Cardiac fibroblast (primary cell): ENCODE results near the gene DIP2C.

Experiments used
- DNase-seq, 2 donors: peaks; one replicate each; pipeline versions ENCODE4 v3.0.0 to v3.0.0-alpha.2; 2010; ENCODE audit warnings: low read depth in 2 of 2
- H3K4me3 ChIP-seq, 2 donors: replicated peaks in 1 of 2; 1 replicate in 1 of 2; 2 replicates in 1 of 2; pipeline ENCODE4 v1.5.1; 2011; ENCODE audit warnings: low read depth in 2 of 2, low read length in 2 of 2, mild to moderate bottlenecking in 2 of 2, moderate library complexity in 1 of 2
- CTCF ChIP-seq: IDR thresholded peaks from one replicate; pipeline ENCODE4 v1.5.1; 2011; ENCODE audit warnings: low read depth, mild to moderate bottlenecking, low read length, inconsistent platforms

Gene DIP2C

GRCh38 chr10:282294-283139, 407.0 kb downstream of the DIP2C start:
- no peak for TF ChIP-seq CTCF
- H3K4me3 ChIP-seq, result no peak overlapping the region
- DNase-seq, result peak in 1 of 2 donors; percentile 64

- no peak for TF ChIP-seq CTCF
- DNase-seq, result no peak
- H3K4me3 ChIP-seq, result no peak overlapping the region
Observed at GRCh38 chr10:279655-280054, 409.8 kb downstream of the DIP2C start.

GRCh38 chr10:279232-279631, 410.2 kb downstream of the DIP2C start:
- no peak for TF ChIP-seq CTCF
- no peak for DNase-seq
- no peak overlapping the region for H3K4me3 ChIP-seq

- H3K4me3 ChIP-seq, result no peak overlapping the region
- DNase-seq, result no peak
- TF ChIP-seq CTCF, result no peak
Observed at GRCh38 chr10:278707-279106, 410.8 kb downstream of the DIP2C start.

GRCh38 chr10:277963-278362, 411.5 kb downstream of the DIP2C start:
- DNase-seq, result no peak
- TF ChIP-seq CTCF, result no peak
- H3K4me3 ChIP-seq, result no peak overlapping the region

- no peak for TF ChIP-seq CTCF
Observed at GRCh38 chr10:275680-276079, 413.8 kb downstream of the DIP2C start.

GRCh38 chr10:274866-275265, 414.6 kb downstream of the DIP2C start:
- no peak for DNase-seq
- TF ChIP-seq CTCF, result no peak
- no peak overlapping the region for H3K4me3 ChIP-seq

More at GRCh38 chr10:275680-276079, 413.8 kb downstream of the DIP2C start:
- DNase-seq, result no peak
- H3K4me3 ChIP-seq, result no peak overlapping the region
